Adrenal gland (tissue), 12 donors: ENCODE data around the gene SQOR. TPM values are rescaled to one million over a fixed set of nuclear protein-coding genes. Genes with fewer than 3 reads are reported as not detected.

ENCODE experiments used
- DNase-seq, 7 donors: peaks; one replicate each; pipeline ENCODE4 v3.0.0-alpha.2; 2019 to 2020
- H3K27ac ChIP-seq, 5 donors: fragments of 200-600 bp; sonication (generic) in 4 of 5; 1 replicate in 3 of 5; 2 replicates in 2 of 5; pipeline versions ENCODE4 v1.5.1 to v1.8.0; 2016 to 2020; ENCODE audit warnings: mild to moderate bottlenecking in 1 of 5
- H3K27me3 ChIP-seq: fragments of 200-600 bp; 2 replicates; pipeline ENCODE4 v1.8.0; 2021
- H3K36me3 ChIP-seq, 2 donors: fragments of 200-600 bp; replicated peaks in 1 of 2; 1 replicate in 1 of 2; 2 replicates in 1 of 2; pipeline versions ENCODE4 v1.5.1 to v1.8.0; 2018 to 2022
- H3K4me1 ChIP-seq, 2 donors: fragments of 200-600 bp; replicated peaks in 1 of 2; 1 replicate in 1 of 2; 2 replicates in 1 of 2; pipeline versions ENCODE4 v1.5.1 to v1.8.0; 2018 to 2021
- H3K4me3 ChIP-seq, 4 donors: fragments of 200-600 bp; sonication (generic) in 3 of 4; one replicate each; pipeline ENCODE4 v1.5.1; 2016 to 2018
- H3K9me3 ChIP-seq, 3 donors: fragments of 200-600 bp; sonication (generic) in 1 of 3; replicated peaks in 1 of 3; 1 replicate in 2 of 3; 2 replicates in 1 of 3; pipeline versions ENCODE4 v1.5.1 to v1.8.0; 2016 to 2021
- CTCF ChIP-seq, 6 experiments: fragments of 450-650 bp in 4 of 6; fragments of 200-600 bp in 2 of 6; sonication (generic) in 1 of 6; IDR thresholded peaks; 1 replicate in 5 of 6; 2 replicates in 1 of 6; pipeline versions ENCODE4 v1.5.1 to v1.8.0; 2016 to 2021; ENCODE audit warnings: antibody characterized with exemption in 6 of 6, mild to moderate bottlenecking in 2 of 6, moderate library complexity in 1 of 6
- POLR2A ChIP-seq, 2 donors: fragments of 450-650 bp; IDR thresholded peaks; one replicate each; pipeline ENCODE4 v1.6.1; 2017; ENCODE audit warnings: antibody characterized with exemption in 2 of 2, mild to moderate bottlenecking in 2 of 2, moderate library complexity in 1 of 2
- WGBS, 4 donors: extraction: QIAGEN DNeasy Blood & Tissue Kit in 2 of 4; methylation state at CpG; one replicate each; pipeline versions ENCODE4 v1.1.5 to v1.1.7; 2013 to 2017; 5-methylcytosine and 5-hydroxymethylcytosine counted together
- intact Hi-C, 2 donors: fragments of 100-400 bp; cut with DNase I; formaldehyde crosslinking; loops; one replicate each; pipeline versions ENCODE4 v1.14.1 to v1.15.0; 2022 to 2023
- polyA plus RNA-seq, 3 donors: library from polyadenylated mRNA; stranded (reverse); fragments of 200-250 nt in 2 of 3; fragments of 350-450 nt in 1 of 3; fragmentation: Illumina TruSeq in 1 of 3; extraction: RNeasy Lipid Tissue Mini Kit (QIAGEN cat#74804) in 1 of 3; gene quantifications; one replicate each; pipeline ENCODE4 v1.2.3, GENCODE V29; 2013 to 2014
- total RNA-seq, 9 donors: library from RNA; depleted of rRNA in 4 of 9; stranded (reverse); fragments of >200 nt in 4 of 9; fragments of 120-200 nt in 1 of 9; fragmentation: NEBNext Ultra II Directional in 1 of 9; extraction: Animal tissue kit (Norgen Biotek cat#: 25700) in 1 of 9; gene quantifications; one replicate each; pipeline versions ENCODE4 v1.1.0 to v1.2.4, GENCODE V29; 2013 to 2023
- donor health status: healthy with polysubstance abuse.
- donor health status: Bipolar disorder and iron deficiency.
- donor health status: DM: yes; HTN: yes; CAD: no.
- donor health status: DM: no; HTN: no; CAD: no.
- donor health status: DM: no; HTN: no; CAD: no.
- donor health status: DM: yes; HTN: yes; CAD: no.

Gene SQOR
- total and polyA plus RNA-seq, 12 donors: 2.9 to 92.7 (median 33.0) TPM

GRCh38 chr15:45650889-45651525 is 16.2 kb downstream of the SQOR start:
- Histone ChIP-seq H3K36me3 (no peaks in the 10 kb centered on the region), H3K27me3 (no peaks in the 10 kb centered on the region), H3K4me1 (peaks cover 5 to 13% of the 10 kb centered on the region in 2 donors), H3K4me3 (no peak overlapping the region), H3K27ac (no peak overlapping the region), H3K9me3 (no peaks in the 10 kb centered on the region)
- WGBS, 4 donors: 91 to 97% (median 94%) methylated on average over 4 to 35 of the region's 35 CpGs
- no peak for DNase-seq
- intact Hi-C loops: no loop called here
- TF ChIP-seq POLR2A (IDR thresholded peaks at IDR 0.05) (no peak), CTCF (IDR thresholded peaks at IDR 0.05) (no peak)

GRCh38 chr15:45653702-45654424 is 19.0 kb downstream of the SQOR start:
- WGBS, 4 donors: 66 to 72% (median 68%) methylated on average over 3 of the region's 3 CpGs
- H3K27me3 ChIP-seq: no peaks in the 10 kb centered on the region

GRCh38 chr15:45654749-45655148 is 19.9 kb downstream of the SQOR start:
- Histone ChIP-seq H3K36me3 (no peaks in the 10 kb centered on the region), H3K27me3 (no peaks in the 10 kb centered on the region), H3K4me1 (no peaks in the 10 kb centered on the region), H3K9me3 (no peaks in the 10 kb centered on the region), H3K27ac (peak overlapping the region in 1 of 5 donors; percentile 0), H3K4me3 (no peak overlapping the region)
- DNase-seq: no peak
- TF ChIP-seq POLR2A (IDR thresholded peaks at IDR 0.05) (no peak), CTCF (IDR thresholded peaks at IDR 0.05) (no peak)
- intact Hi-C loops: no loop called here
- 81 to 92% (median 86%) methylated on average over 6 of the region's 6 CpGs for WGBS, 4 donors

More at GRCh38 chr15:45653702-45654424, 19.0 kb downstream of the SQOR start:
- Histone ChIP-seq H3K4me3 (no peak overlapping the region), H3K4me1 (peaks cover 0 to 4% of the 10 kb centered on the region in 2 donors), H3K9me3 (no peaks in the 10 kb centered on the region), H3K36me3 (no peaks in the 10 kb centered on the region), H3K27ac (peak overlapping the region in 1 of 5 donors; percentile 63)
- intact Hi-C loops: no loop called here
- no peak for TF ChIP-seq POLR2A (IDR thresholded peaks at IDR 0.05)
- TF ChIP-seq CTCF (IDR thresholded peaks at IDR 0.05): no peak
- peak in 1 of 7 donors; percentile 31 for DNase-seq

GRCh38 chr15:45657254-45657653 is 22.4 kb downstream of the SQOR start:
- H3K4me1 ChIP-seq: peaks cover 0 to 6% of the 10 kb centered on the region in 2 donors
- H3K4me3 ChIP-seq: no peak overlapping the region
- no peaks in the 10 kb centered on the region for H3K9me3 ChIP-seq
- H3K27ac ChIP-seq: no peak overlapping the region
- H3K27me3 ChIP-seq: no peaks in the 10 kb centered on the region
- TF ChIP-seq POLR2A (IDR thresholded peaks at IDR 0.05) (no peak), CTCF (IDR thresholded peaks at IDR 0.05) (no peak)
- WGBS, 4 donors: 86 to 100% (median 94%) methylated on average over 2 of the region's 2 CpGs
- intact Hi-C loops: no loop called here
- no peak for DNase-seq
- H3K36me3 ChIP-seq: peaks cover 0 to 7% of the 10 kb centered on the region in 2 donors
